SU-DHL-6 (cell line): ENCODE data around the gene EEF1B2.

Source experiments
- EZH2phosphoT487 ChIP-seq: fragments of 200-600 bp; sonication (generic), shearing (Covaris generic); conservative IDR thresholded peaks from 2 replicates; pipeline ENCODE4 v1.6.1; 2018; ENCODE audit warnings: mild to moderate bottlenecking, antibody characterized with exemption, low read length, moderate library complexity, mixed read lengths
- TF ChIP-seq, protein P1 (sequence below): fragments of 200-600 bp; sonication (generic); IDR thresholded peaks from one replicate; pipeline ENCODE4 v1.5.1; 2017; ENCODE audit warnings: antibody characterized with exemption, mild to moderate bottlenecking, low read length, moderate library complexity; ENCODE audit not compliant: insufficient read depth, poor library complexity, severe bottlenecking

DNA sequence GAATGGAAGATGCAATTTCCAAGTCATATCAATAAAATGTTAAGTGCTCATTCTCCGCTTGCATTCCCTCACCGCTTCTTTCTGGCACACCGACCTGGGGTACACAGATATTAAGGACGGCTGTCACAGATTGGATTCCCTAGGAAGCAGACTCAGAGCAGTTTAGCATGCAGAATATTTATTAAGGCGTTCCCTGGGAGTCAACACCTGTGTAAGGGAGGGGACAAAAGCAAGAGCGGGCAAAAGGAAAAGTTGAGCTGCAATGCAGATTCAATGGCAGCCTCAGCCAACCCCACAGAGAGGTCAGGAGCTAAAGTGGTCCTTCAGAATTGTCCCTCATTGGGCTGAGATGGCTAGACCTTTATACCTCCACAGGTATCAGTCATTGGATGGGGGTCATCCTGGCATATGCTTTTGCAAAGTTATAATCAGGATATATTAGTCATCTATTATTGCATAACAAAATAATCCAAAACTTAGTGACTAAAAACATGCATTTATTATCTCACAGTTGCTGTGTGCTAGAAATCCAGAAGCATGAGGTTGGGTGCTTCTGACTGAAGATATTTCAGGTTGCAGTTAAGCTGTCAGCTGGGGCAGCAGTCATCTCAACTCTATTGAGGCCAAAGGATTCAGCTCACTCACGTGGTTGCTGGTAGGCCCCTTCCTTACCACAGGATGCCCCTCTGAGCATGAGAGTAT, 46.7 kb upstream of the EEF1B2 start:
- TF ChIP-seq, protein P1, sequence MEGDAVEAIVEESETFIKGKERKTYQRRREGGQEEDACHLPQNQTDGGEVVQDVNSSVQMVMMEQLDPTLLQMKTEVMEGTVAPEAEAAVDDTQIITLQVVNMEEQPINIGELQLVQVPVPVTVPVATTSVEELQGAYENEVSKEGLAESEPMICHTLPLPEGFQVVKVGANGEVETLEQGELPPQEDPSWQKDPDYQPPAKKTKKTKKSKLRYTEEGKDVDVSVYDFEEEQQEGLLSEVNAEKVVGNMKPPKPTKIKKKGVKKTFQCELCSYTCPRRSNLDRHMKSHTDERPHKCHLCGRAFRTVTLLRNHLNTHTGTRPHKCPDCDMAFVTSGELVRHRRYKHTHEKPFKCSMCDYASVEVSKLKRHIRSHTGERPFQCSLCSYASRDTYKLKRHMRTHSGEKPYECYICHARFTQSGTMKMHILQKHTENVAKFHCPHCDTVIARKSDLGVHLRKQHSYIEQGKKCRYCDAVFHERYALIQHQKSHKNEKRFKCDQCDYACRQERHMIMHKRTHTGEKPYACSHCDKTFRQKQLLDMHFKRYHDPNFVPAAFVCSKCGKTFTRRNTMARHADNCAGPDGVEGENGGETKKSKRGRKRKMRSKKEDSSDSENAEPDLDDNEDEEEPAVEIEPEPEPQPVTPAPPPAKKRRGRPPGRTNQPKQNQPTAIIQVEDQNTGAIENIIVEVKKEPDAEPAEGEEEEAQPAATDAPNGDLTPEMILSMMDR: no peak
- no peak for TF ChIP-seq EZH2phosphoT487
